OCI-M2 (cell line): ENCODE results near the gene CNMD.
"Not testable (repeated sequence)": the region's sequence is repeated elsewhere in the genome, so short reads cannot be mapped to it uniquely, and the experiment has no call there.

ENCODE experiments used
- DNase-seq: peaks from one replicate; lab custom pipeline; 2025; ENCODE audit not compliant: unreplicated experiment; lab: John Stamatoyannopoulos, UW

CNMD gene

GRCh38 chr13:52746141-52746540, 6.5 kb upstream of the CNMD start:
- no peak for DNase-seq

- DNase-seq, result no peak
Observed at GRCh38 chr13:52744842-52745375, 5.3 kb upstream of the CNMD start.

- DNase-seq, result no peak
Observed at GRCh38 chr13:52743988-52744387, 4.4 kb upstream of the CNMD start.

GRCh38 chr13:52743569-52743968, 3.9 kb upstream of the CNMD start:
- no peak for DNase-seq

DNA sequence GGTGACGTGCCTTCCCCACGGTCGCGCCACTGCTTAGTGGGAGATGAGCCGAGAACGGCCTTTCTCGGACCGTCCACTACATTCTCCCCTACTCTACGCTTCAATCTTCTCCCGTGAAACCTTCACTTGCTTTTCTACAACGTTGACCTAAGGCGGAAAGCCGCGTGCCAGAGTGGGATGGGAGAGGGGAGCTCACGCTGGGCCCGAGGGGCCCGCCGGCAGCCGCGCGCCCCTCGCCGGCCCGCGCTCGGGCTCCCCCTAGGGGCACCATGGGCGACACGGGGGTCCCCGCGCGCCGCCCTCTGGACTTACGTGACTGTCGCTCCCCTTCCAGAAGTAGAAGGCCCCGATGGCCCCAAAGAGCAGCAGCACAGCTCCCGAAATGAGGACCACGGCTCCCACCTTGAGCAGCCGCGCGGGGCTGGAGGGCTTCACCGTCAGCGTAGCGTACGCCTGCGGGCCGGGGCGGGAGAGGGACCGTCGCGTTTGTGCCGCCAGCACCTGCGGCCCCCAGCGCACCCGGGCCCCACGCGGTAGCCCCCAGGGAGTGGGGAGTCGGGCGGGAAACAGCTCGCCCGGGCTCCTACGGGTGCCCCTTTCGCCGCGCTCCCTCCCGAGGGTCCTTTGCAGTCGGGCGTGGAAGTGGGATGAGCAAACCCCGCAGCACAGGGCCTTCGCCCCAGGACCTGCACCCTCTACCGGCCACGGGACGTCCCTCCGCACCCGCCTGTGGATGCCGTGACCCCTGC, 727 bp downstream of the CNMD start:
- DNase-seq, result no peak

GRCh38 chr13:52737965-52738364, 1.7 kb downstream of the CNMD start:
- DNase-seq, result no peak

DNA sequence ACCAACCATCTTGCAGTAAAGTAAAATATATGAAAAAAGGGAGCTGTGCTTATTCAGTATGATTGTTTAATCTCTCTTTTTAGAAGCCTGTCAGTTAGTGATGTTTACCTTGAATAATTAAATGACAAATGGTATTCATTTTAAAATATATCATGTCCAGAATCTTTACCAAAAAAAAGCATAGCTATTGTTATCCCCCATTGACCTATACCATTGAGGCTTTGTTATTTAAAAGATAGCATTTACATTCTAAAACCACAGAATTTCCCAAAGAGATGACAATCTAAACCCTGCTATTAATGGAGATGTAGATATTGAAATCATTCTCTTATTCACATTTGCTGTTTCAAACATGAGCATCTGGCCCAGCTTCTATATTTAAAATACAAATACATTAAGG, 2.2 kb downstream of the CNMD start:
- no peak for DNase-seq

DNA sequence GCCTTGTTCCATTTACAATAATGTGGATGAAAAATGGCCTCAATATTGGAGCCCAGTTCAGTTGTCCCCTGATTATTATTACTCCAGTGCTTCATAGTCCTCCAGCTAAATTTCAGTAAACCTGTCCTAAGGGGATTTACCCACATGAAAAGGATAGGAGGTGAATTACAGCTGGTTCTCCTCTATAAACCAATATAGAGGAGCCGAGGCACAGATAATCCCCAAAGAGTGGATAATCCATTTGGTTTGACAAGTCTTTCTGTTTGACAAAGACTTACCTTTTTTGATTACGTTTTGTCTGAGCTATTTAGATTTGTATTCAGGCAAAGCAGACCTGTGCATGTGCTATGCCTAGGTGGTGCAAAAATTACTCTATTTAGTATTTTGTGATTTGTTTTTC, 2.7 kb downstream of the CNMD start:
- DNase-seq, result no peak

- DNase-seq, result no peak
Observed at GRCh38 chr13:52734075-52734623, 5.5 kb downstream of the CNMD start.

DNA sequence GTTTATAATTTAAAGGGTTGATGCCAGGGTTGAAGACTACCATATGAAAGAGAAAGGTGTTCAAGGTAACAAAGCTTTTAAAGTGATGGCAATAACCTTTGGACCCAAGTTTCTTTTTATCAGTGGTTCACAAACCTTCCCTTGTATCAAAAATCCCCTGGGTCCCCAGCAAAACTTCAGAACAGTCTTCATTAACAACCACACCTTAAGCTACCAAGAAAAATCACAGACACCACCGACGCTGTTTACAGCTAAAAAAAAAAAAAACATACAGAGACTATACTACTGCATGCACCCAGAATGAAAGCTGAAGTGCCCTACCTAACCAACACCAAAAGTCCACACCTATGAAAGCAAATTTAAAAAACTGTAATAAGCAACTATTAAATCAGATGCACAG, 13.4 kb downstream of the CNMD start:
- no peak for DNase-seq

DNA sequence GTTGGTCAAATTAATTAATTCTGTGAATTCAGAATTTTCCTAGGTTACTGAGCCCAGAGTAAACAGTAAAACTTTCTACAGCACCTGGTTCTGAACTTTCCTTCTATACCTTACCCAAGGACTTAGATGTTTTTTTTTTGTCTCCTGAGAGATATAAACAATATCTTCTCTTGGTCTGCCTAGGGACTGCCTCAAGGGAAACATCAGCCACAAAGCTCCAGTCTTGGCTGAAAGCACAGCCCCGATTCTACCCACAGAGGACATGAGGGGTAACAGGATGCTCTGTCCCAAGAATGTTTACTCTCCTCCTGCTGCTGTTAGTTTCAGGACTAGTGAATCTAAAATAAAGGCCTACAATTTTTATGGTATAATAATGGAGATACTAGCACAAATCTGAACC, 14.3 kb downstream of the CNMD start:
- DNase-seq, result no peak

DNA sequence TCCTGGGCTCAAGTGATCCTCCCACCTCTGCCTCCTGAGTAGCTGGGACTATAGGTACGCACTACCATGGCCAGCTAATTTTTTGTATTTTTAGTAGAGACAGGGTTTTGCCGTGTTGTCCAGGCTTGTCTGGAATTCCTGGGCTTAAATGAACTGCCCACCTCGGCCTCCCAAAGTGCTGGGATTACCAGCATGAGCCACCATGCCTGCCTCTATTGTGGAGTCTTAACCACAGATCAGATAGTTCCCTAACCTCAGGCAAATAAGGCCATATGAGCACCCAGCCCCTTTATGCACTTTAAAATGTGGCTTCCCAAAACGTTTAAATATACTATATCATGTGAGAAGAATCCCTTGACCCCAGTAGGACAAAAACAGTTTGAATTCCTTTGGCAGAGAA, 16.4 kb downstream of the CNMD start:
- DNase-seq, result no peak

GRCh38 chr13:52721356-52721755, 18.3 kb downstream of the CNMD start:
- not testable (repeated sequence) for DNase-seq

GRCh38 chr13:52720904-52721303, 18.7 kb downstream of the CNMD start:
- not testable (repeated sequence) for DNase-seq

DNA sequence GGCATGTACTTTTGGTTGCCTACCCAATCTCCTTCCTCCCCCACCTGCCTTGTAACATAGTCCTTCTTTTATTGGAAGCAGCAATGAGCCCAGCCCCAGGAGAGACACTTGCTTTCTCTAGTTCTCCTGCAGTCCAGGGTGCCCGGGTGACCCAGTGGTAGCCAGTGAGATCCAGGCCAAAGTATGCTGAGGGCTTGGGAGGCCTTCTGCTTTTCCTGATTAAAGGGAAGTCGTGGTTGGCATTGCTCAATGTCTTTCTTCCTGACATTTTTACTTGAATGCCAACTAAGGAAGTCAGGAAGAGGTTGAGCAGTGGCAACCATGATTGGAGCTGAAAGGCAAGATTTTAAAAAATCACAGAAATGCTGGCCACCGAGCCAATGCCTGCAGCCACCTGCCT, 25.7 kb downstream of the CNMD start:
- DNase-seq, result no peak

- no peak for DNase-seq
Observed at GRCh38 chr13:52712385-52712784, 27.2 kb downstream of the CNMD start.

GRCh38 chr13:52711286-52711685, 28.3 kb downstream of the CNMD start:
- no peak for DNase-seq

- not testable (repeated sequence) for DNase-seq
Observed at GRCh38 chr13:52708266-52708665, 31.4 kb downstream of the CNMD start.

DNA sequence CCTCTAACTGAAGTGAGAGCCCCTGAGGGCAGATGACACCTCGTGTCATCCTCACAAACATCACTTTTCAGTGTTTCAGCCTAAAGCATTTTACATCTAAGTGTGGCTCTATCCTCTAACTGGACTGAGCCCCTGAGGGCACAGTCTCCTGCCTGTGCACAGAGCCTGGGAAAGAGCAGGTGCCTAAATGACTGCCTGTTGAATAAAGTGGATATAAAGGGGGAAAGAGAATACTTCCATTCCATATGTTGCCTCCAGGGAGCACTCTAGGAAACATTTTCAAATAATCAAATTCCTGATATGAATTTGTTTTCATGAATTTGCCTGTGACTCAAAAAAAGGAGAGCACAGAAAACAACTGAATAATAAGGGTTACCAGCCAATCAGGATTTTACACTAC, 32.2 kb downstream of the CNMD start:
- DNase-seq, result no peak

DNA sequence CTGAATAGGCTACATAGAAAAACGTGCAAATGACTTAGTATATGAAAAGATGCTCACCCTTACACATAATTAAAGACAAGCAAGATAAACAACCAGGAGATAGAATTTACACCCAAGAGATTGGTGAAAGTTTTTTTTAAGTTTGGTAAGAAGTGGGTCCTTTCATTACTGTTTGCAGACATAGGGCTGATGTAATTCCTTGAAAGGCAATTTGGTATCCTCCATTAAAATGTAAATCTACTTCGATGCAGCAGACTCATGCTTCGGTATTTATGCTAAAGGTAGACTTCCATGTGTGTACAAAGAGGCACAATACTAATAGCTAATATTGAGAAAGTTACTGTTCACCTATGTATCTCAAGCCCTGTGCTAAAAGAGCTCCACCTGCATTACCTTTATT, 33.5 kb downstream of the CNMD start:
- no peak for DNase-seq

GRCh38 chr13:52703482-52703881, 36.1 kb downstream of the CNMD start:
- DNase-seq, result no peak

DNA sequence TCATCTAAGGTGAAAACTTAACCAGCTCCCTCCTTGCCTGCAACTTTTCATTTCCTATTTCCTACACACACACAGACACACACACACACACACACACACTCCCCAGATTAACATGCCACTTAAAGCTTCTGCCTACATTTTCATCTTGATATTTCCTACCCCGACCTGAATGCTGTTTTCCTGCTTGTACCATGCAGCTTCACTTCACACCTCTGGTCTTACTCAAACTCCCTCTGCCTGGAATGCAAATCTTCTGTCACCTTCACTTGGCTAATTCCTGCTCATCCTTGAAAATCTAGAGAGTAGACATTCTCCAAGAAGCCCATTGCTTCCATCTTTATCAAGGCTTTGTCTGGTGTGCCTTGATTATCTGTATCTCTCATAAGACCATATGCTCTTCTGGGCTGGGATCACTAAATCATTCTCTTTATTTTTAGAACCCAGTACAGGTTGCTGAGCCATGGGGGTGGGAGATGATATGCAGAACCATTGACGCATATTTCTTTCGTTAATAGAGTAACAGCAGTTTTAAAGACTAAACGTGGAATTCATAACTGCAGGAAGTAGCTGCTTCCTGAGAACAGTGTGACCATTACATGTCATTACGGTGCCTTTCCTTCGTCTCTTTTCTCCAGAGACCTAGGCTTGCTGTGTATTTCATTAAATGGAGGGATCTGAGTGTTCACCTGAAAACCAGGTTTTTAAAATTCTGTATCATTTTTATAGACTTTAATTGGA, 37.7 kb downstream of the CNMD start:
- no peak for DNase-seq
